ENCODE measurements around the gene SFXN5.
A peak's percentile ranks its signal among the peaks of the same experiment; 100 is the strongest.
"Not testable (repeated sequence)": the region's sequence is repeated elsewhere in the genome, so short reads cannot be mapped to it uniquely, and the experiment has no call there.

SFXN5 gene, protein sequence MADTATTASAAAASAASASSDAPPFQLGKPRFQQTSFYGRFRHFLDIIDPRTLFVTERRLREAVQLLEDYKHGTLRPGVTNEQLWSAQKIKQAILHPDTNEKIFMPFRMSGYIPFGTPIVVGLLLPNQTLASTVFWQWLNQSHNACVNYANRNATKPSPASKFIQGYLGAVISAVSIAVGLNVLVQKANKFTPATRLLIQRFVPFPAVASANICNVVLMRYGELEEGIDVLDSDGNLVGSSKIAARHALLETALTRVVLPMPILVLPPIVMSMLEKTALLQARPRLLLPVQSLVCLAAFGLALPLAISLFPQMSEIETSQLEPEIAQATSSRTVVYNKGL

DNA sequence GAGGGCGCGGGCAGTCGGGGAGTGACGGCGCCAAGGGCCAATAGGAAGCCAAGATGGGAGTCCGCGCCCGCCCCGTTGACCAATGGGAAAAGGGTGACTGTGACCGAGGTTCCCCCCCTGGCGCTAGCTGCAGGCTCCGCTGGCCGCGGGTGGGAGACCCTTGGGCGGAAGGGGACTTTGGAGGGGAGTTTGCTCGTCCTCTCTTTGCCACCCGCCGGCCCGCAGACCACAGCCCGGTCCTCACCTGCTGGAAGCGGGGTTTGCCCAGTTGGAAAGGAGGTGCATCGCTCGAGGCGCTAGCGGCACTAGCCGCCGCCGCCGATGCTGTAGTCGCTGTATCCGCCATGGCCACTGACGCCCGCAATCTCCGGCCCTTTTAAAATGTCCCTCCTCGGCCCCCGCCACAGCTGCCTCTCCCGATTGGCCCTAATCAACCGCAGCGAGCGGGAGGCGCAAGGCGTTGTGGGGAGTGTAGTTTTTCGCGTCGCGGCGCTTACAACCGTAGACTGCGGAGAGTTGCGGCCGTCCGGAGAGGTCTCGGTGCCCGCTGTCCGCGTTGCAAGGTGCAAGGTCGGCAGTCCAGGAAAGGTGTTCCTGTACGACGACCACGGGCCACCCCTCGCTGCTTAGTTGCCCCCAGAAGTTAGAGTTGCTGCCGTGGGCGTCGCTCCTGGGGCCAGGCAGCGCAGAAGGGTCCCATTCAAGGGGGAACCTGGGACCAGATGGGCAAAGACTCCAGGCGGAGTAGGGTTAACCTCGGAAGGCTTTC lies at the start of gene SFXN5:
Gene SFXN5, minus strand, starts transcription at position 353 of the 769 bp plus-strand sequence. Its CDS starts 7 bp downstream, at position 346.
- DNase-seq: peak; percentile 96

DNA sequence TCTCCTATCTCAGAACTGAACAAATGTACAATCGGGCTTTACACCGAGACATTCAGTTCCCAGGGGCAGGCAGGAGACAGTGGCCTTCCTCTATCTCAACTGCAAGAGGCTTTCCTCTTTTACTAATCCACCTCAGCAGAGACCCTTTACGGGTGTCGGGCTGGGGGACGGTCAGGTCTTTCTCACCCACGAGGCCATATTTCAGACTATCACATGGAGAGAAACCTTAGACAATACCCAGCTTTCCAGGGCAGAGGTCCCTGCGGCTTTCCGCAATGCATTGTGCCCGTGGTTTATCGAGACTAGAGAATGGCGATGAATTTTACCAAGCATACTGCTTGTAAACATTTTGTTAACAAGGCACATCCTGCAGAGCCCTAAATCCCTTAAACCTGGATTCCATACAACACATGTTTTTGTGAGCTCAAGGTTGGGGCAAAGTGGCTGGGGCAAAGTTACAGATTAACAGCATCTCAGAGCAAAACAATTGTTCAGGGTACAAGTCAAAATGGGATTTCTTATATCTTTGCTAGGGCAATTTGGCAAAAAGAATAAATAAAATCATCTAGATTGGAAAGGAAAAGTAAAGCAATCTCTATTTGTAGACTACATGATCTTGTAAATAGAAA lies 48.2 kb upstream of the SFXN5 start:
- not testable (repeated sequence) for DNase-seq

DNA sequence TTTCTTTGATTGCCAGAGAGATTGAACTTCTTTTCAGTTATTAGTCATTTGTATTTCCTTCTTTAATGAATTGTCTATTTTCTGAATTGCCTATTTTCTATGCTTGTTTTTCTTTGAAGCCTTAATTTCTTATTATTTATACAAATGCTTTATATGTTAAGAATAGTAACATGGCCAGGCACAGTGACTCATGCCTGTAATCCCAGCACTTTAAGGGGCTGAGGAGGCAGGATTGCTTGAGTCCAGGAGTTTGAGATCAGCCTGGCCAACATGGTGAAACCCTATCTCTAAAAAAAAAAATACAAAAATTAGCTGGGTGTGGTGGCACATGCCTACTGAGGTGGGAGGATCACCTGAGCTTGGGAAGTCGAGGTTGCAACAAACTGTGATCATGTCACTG lies 45.9 kb upstream of the SFXN5 start:
- DNase-seq: no peak

DNA sequence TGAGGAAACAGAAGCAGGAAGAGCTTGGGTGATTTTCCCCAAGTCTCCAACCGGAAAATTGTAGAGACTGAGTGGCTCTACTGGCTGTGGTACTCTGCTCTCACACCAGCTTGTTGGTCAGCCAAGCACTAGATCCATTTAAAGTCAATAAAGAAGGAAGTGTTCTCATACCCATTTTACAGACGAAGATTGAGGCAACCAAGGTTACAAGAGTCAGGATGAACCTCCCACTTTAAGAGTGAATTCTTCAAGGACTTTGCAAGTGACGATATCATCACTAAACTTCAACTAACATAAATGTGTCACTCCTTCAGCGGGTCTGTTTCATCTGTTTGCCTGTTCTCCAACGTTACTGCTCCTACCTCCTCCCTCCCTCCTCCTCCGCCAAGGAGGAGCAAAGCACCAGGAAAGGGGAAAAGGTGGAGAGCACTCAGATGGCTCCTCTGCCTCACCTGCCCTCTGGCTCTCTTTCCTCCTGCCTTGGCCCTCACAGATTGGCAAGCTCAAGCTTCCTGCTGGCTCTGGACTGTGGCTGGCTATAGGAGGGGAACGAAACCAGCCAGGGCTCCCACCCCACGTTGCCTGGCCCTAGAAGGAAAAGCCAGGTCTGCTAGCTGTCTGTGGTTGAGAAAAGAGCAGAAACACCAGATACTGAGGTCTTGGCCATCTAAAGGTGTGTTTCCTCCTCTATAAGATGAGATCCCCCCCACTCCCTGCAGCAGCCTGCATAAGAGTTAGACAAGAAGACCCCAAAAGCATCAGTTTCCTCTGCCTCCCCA lies 44.9 kb upstream of the SFXN5 start:
- no peak for DNase-seq

DNA sequence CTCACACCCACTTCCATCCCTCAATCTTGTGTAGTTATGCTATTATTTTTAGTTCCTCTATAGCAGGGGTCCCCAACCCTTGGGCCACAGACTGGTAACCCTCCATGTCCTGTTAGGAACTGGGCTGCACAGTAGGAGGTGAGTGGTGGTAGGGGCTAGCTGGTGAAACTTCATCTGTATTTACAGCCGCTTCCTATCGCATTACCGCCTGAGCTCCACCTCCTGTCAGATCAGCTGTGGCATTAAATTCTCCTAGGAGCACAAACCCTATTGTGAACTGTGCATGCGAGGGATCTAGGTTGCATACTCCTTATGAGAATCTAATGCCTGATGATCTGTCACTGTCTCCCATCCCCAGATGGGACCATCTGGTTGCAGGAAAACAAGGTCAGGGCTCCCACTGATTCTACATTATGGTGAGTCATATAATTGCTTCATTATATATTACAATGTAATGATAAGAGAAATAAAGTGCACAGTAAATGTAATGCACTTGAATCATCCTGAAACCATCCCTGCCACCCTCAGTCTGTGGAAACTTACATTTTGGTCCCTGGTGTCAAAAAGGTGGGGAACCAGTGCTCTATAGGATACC lies 42.9 kb upstream of the SFXN5 start:
- no peak for DNase-seq

DNA sequence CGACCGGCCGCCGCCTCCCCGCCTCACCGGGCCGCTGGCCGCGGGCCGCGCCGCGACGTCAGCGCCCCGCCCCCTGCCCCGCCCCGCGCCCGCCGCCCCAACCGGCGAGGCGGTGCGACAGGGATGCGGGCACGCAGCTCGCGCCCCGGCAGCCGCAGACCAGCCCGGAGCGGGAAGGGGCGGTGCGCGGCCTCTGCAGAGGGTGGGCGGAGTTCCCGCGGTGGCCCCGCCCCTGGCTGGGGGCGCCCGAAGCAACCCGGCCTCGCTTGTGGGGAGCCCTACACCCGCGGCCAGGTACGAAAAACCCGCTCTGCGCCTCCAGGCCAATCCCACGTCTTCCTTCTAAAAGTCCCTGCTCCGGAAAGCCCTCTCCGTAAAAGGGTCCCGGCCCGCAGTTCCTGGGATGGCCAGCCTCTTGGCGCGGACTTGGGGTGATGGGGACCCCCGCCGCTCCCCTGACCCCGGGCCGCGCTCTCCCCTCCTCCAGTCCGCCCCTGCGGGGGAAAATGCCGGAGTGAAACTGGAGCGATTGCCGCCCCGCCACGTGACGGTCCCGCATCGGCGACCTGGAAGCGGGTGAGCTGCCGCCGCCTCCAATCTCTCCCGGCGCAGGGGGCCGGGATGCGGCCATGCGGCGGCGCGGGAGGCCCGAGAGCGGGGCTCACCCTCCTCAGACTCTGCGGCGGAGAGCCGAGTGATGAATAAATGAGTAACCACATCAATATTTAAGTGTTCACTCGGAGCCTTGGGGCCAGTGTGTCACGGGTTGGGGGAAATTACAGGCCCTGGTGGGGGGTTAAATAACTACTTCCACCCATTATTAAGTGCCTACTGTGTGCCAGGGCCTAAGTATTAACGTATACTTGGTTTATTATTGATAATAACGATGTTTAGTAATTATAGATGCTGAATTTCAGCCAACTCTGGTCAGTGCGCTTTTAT lies 41.7 kb upstream of the SFXN5 start, which contains the start of gene RAB11FIP5:
Gene RAB11FIP5, minus strand, starts transcription at position 36 of the 942 bp plus-strand sequence. CDS start 171 bp downstream, outside the sequence.
- peak; percentile 69 for DNase-seq

DNA sequence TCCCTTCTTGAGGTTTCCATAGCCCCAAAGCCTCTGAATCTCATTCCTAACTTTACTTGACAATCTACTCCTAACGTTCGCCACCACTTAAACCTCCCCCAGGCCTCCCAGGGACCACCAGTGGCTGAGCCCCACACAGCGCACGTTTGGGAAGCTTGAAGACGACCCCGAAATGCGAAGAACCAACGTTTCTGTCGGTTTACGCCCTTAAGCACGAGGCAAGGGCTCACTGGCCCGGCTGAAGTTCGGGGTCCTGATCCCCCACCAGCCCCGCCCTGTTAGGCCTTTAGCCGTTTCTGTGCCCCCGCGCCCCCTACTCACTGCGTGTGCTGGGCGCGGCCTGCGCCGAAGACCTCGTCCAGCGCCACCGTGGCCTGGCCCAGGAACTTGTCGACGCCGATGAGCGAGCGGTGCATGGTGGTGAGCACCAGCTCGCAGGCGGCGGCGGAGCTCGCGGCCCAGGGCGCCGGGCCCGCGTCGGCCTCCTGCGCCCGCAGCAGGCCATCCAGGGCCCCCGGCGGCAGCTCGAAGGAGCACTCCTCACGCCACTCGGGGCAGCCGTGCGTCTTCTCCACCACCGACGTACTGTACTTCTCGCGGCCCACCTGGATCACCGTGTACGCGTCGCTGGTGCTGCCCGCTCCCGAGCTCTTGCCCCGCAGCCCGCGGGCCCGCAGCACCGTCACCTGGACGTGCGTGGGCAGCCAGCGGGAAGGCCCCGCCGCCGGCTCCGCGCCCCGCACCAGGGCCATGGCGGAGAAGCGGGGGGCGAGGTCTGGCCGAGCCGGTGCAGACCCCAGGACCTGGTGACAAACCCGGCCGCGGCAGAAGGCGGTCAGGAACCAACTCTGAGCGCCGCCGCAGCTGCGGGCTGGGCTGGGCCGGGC lies 40.8 kb upstream of the SFXN5 start:
- DNase-seq: peak; percentile 14

DNA sequence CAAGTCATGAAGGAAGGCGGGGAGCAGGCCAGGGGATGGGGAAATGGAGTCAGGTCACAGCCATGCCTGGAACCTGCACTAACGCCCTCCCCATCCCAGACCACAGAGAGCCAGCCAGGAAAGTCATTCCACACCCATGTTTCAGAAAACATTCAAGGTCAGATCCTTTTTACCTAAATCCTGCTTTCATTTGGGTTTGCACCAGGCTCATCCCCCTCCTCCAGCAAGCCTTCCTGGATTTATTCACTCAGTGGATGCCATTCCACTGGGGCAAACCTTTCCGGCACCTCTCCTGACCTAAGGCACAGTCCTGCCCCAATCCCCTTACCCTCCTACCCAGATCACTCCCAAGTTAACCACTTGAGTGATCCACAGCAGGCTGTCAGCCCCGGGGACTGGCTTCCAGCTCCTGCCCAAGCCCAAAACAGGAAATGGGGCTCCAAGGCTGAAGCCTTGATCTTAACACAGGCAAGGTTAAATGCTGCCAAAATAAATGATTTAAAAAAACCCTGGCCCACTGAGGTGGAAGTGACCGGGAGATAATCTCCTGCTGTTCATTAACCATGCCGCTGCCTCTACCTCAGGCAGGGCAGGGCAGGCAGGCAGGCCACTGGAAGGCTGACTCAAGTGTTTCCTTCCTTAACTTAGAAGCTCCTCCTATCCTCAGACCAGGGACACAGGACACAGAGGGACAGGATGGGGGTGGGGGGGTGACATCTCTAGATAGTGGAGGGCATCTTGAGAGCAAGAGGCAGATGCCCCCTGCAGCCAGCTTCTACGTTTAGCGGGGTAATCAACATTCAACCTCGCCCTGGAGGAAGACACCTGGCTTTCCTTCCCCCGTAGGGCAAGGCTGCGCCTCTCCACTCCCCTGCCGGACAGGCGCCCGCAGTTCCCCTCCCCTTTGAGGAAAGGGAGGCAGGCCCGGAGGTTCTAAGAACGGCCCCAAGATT lies 39.8 kb upstream of the SFXN5 start:
- DNase-seq: peak; percentile 8

DNA sequence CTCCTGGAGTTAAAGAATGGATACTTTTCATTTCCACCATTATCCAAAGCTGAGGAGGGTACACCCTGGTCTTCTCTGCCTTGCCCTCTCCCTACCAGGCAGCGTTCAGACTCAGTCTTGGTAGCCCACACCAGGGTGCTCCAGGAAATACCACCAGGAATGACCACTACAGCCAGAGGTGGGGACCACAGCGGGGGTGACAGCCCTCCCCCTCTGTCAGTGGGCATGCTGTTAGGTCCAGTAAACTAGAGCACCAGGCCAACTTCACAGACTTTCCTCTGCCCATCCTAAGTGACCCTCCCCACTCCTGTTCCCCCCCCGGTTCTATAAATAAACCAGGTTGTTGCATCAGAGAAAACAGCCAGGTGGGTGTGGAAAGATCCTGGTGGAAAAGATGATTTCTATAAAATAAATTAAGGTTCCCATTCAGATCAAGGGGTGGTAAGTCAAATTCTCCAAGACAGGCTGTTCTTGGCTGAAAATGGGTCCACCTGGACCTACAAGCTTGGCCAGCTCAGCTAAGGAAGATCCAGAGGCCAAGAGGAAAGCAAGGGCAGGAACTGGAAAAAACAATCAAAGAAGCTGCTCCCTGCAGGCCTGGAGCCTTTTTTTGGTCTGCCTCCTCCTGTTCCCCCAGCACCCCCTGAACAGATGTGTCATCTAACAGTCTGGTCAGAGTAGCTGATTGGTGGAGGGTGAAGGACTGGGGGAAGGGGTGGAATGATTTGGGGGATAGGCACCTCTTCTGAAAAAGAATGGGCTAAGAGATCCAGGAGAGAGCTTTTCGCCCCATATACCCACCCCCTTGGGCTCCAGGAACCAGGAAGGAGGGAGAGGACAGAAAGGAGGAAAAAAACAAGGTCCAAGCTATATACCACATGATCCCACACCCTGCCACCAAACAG lies 38.9 kb upstream of the SFXN5 start:
- no peak for DNase-seq

DNA sequence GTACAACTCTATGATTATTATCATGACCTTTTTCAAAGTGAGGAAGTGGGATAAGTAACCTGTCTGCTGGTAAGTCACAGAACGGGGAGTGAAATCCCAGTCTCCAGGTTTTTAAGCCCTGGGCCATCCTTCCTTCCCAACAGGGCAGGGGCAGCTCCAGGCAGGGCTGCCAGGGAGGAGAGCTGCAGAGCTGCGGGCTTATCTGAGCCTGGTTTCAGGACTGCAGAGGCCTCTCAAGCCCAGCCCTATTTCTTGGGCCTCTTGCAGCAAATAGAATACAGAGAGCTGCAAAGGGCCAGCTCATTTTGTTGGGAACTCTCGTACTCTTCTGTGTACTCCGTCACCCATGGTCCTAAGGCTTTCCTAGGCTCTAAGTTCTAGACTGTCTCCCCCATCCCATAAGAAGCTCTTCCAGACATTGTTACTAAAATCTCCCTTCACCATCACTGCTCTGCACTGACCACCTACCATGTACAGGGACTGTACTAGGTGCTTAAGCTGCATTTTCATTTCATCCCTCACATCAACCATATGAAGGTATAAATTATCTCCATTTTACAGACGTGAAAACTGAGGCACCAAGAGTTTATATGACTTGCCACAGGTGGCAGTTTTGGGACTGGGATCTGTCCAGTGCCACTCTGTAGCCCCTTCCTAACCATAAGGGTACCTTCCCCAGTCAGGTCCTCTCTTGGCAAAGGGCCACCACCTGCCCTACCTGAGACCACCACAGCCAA lies 38.1 kb upstream of the SFXN5 start:
- DNase-seq: no peak

DNA sequence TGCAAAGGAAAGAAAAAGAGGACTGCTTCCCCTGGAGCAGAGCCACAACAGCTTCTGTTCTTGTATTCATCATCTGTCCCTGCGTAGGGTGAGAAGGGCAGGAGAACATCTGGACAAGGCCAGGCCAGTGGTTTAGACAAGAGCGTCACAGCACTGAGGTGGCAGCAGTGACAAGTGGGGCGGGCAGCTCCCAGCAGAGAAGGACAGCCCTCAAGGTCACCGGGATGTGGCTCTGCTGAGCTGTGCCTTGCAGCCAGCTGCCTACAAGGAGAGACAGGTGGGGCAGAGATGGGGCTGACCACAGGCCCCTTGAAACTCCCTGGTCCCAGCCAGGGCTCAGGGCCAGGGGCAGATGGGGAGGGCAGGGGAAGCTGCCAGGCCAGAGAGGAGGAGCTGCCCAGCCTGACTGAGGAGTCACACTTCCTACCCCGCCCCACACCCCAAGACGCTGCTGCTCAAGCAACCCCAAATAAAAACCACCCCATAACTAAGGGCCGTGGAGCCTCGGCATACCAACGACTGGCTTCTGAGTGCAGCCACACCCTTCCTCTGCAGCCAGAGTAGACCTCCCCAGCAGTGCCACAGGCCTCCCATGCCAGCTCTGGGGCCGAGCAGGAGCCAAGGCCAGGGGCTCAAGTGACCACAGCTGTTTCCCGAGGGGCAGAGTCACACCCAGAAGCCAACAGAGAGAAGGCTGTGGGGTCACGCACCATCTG lies 35.9 kb upstream of the SFXN5 start:
- no peak for DNase-seq

DNA sequence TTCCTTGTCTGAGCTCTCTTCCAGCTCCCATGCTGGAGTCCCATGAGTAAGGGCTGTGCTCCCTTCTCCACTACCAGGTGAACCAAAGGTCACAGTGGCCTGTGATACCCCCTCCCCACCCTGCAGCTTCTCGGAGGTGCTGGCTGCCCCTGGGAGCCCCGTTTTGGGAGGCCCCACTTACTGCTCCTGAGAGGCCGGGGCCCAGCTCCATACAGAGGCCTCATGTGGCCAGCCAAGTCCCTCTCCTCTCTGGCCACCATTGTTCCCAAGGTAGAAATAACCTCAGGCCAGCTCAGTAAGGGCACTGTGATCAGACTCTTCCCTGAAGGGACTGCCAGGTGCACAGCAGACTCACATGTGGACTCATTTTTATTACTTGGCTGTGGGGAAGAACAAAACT lies 35.3 kb upstream of the SFXN5 start:
- DNase-seq: no peak

DNA sequence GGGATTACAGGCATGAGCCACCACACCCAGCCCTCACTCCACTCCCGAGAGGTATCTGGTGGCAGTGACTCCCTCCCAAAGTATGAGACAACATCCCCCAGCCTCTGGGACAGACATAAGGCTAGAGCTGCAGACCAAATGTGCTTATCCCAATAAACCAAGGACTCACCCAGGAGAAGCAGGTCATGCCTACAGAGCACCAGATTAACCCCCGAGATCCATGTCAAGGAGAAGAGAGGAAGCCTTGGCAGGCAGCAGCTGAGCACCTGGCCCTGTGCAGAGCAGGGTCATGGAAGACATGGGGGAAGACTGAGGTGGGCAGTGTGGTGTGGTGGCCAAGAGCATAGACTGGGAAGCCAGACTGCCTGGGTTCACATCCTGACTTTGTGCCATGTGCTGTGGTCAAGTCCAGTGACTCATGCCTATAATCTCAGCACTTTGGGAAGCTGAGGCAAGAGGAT lies 34.0 kb upstream of the SFXN5 start:
- no peak for DNase-seq

DNA sequence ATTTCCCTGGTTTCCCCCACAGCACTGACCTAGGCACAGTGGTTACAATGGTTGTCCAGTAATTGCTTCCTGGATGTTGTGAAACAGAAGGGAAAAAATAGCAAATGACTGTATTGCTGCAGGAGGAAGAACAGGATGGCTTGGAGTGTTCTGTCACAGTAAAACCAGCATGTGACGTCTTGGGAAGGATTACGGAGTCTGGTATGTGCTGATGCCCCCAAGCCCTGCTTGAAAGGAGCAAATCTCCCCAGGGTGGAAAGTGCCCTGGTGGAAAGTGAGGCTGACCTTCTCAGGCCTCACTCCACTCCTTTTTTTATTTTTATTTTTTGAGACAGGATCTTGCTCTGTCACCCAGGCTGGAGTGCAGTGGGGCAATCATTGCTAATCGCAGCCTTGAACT lies 33.4 kb upstream of the SFXN5 start:
- DNase-seq: no peak

DNA sequence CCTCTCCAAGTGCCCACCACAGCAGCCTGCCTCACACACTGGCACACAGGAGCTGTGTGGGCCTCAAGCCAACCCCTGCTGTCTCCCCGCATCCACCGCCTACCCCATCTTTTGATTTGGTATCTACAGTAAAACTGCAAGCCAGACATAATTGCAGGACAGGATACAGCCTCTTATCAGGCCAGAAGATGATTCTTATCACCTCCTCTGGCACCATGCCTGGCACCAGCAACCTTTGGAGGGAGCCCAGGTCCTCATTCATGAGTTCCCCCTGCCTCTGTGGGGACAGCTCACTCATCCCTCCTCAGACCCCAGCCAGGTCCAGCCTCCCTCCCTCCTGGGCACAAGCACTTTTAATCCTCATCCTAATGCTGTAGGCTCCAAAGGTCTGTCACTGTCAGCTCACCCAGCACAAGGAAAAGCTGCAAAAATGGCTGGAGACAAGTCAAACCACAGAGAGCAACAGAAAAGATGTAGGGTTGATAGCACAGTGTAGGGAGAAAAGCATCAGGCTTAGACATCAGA lies 31.6 kb upstream of the SFXN5 start:
- no peak for DNase-seq

DNA sequence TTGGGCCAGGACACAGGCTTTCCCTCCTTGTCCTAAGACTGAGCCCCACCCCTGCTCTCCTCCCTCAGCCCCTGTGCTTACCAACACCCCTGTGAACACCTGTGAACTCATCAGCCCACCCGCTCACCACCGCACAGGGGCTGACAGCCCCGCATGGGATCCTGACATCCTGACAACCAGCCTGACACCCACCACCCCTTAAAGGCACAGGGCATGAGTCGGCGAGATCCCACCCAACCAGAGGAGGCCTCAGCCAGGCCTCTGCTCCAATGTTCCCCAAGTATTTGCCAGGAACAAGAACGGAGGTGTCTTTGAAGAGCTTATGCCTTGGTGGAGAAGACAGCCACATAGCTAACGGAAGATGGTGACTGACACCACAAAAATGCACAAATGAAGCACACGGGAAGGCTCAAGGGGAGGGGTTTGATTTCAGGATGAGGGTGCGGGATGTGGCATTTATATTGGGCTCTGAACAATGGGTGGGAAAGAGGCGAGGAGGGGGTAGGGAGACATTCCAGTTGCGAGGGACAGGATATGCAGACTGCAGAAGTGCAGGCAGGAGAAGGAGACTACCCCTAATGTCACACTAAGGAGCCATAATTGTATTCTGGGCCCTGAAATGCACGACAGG lies 30.2 kb upstream of the SFXN5 start:
- DNase-seq: no peak
